ENCODE measurements around the gene NTSR1.
A peak's percentile ranks its signal among the peaks of the same experiment; 100 is the strongest.

The NTSR1 gene

GRCh38 chr20:62787321-62787720 is 78.7 kb downstream of the NTSR1 start:
- no peak for DNase-seq (ENCODE audit: low read depth in 2 of 2)
- TF ChIP-seq CTCF (IDR thresholded peaks at IDR 0.05; ENCODE audit: low read depth, low read length), result no peak
- no peak overlapping the region for H3K4me3 ChIP-seq (replicated peaks in 1 of 2; ENCODE audit: low read depth in 2 of 2, low read length in 2 of 2)

DNA sequence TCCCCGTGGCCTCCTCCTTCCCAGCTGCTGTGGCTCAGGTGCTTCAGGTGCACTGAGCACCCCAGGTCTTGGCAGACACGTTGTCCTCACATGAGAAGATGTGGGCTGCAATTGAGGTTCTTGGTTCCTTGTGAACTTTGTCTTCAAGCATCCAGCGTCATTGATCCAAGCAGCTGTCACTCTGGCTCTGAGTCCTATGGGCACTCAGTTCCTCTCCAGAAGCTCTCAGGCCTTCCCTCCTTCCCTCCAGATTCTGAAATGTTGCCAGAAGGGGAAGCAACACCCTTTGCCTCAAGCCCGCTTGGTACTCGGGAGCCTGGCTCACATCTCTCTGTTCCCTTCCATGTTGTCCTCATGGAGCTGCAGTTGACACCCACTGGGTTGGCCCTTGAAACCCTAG is 79.2 kb downstream of the NTSR1 start:
- no peak for DNase-seq (ENCODE audit: low read depth in 2 of 2)
- TF ChIP-seq CTCF (IDR thresholded peaks at IDR 0.05; ENCODE audit: low read depth, low read length), result no peak
- H3K4me3 ChIP-seq (replicated peaks in 1 of 2; ENCODE audit: low read depth in 2 of 2, low read length in 2 of 2), result no peak overlapping the region

- no peak for TF ChIP-seq CTCF (IDR thresholded peaks at IDR 0.05; ENCODE audit: low read depth, low read length)
- no peak overlapping the region for H3K4me3 ChIP-seq (replicated peaks in 1 of 2; ENCODE audit: low read depth in 2 of 2, low read length in 2 of 2)
- no peak for DNase-seq (ENCODE audit: low read depth in 2 of 2)
These were observed 80.0 kb downstream of the NTSR1 start for GRCh38 chr20:62788607-62789006.

DNA sequence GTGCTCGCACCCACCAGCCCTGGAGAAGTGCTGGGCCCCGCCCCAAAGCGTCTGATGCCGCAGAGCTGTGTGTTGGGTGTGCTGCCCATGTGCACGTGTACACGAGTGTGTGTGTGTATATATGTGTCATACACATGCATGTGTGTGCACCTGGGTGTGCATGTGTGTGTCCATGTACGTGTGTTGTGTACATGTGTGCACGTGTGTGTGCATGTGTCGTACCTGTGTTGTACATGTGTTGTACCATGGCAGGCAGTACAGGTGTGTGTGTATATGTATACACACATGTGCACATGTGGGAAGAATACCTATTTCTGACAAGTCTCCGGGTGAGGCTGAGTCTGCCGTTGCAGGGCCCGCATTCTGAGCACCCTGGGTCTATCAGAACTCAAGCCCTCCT is 81.4 kb downstream of the NTSR1 start:
- H3K4me3 ChIP-seq (replicated peaks in 1 of 2; ENCODE audit: low read depth in 2 of 2, low read length in 2 of 2), result no peak overlapping the region
- TF ChIP-seq CTCF (IDR thresholded peaks at IDR 0.05; ENCODE audit: low read depth, low read length), result no peak
- DNase-seq (ENCODE audit: low read depth in 2 of 2), result no peak

DNA sequence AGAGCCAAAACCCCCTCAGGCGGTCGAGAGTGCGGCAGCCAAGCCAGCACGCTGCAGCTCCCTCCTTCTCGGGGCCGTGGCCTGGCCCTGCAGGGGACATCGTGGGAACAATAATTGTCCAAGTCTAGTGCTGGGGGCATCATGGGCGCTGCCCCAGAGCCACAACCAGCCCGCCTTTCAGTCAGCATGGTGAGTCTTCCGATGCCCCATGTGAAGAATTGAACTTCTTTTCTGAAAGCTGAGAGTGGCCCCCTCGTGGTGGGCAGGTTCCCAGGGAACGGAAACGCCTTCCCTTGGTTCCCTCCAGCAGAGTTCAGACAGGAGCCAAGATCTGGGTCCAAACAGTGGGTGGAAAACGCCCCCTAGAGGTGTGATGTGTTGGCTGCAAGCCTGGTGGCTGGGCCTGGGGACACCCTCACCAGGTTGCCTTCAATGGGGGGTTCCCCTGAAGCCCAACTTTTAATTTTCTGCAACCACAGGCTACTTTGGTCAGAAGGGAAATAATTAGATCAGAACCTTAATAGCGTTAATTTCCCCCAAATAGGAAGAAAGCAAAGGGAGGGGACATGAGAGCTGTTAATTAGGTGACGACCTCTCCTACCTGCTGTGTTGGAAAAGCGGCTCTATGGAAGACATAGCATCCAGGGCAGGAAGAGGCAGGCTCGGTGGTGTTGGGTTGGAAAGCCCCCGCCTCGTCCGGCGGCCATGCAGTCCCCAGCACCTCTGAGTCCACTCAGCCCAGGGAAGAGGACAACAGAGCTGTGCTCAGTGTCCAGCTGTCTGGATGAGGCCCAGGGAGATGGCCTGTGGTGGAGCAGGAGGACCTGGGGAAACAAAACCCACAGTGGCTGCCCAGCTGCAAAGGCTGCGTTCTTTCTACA is 82.9 kb downstream of the NTSR1 start:
- peak; percentile 97 for TF ChIP-seq CTCF (IDR thresholded peaks at IDR 0.05; ENCODE audit: low read depth, low read length)
- H3K4me3 ChIP-seq (replicated peaks in 1 of 2; ENCODE audit: low read depth in 2 of 2, low read length in 2 of 2), result no peak overlapping the region
- DNase-seq (ENCODE audit: low read depth in 2 of 2), result peak; percentile 93 to 95

DNA sequence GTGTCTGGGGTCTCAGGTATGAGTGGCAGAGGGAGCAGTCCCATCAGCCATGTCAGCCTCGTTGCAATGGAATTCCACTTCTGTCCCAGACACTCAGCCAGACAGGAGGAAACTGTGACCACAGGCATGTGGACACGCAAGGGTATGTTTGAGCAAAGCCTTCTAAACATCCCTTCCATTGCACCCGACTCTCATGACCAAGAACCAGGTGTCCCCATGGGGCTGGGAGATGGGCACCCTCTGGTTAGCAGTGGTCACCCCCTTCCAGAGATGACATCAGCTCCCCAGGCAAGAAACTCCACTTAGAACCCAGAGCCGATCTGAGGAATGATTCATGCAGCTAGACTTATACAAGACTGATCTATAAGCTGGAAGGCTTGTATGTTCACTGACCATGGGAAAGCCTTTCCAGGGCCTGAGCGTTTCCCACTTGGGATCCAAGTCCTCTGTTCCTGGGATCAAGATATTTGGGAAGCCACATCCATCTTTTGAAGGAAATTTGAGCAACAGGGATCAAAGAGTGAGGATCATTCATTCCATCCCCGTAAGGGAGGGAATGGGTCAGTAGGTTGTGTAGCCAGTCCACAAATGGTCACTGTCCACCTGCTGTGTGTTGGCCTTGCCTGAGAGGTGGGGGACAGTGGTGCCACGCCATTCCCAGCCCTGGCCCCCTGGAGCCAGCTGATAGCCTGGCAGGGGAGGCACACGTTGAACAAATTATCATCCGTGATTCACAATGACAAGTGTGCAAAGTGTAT is 83.7 kb downstream of the NTSR1 start:
- TF ChIP-seq CTCF (IDR thresholded peaks at IDR 0.05; ENCODE audit: low read depth, low read length), result no peak
- peak in 1 of 2 donors; percentile 69 for DNase-seq (ENCODE audit: low read depth in 2 of 2)
- no peak overlapping the region for H3K4me3 ChIP-seq (replicated peaks in 1 of 2; ENCODE audit: low read depth in 2 of 2, low read length in 2 of 2)
